HG02973 (cell line): Measurements from ENCODE around the gene WDR48.
"Not testable (repeated sequence)": the region's sequence is repeated elsewhere in the genome, so short reads cannot be mapped to it uniquely, and the experiment has no call there.

Source experiments
- ATAC-seq: cut with Tn5 transposase; IDR thresholded peaks from one replicate; pipeline ENCODE4 v1.9.1; 2021; ENCODE audit warnings: moderate library complexity; ENCODE audit not compliant: unreplicated experiment

The WDR48 gene

GRCh38 chr3:39051649-39052561 is at the start of gene WDR48, which contains the start of gene SCN11A:
Gene WDR48, plus strand, starts transcription at chr3:39052016. Its CDS starts 10 bp downstream, at chr3:39052026.
Gene SCN11A, minus strand, starts transcription at chr3:39051944. Its CDS starts 101,582 bp downstream, at chr3:38950362.
- ATAC-seq: peak; percentile 98

- ATAC-seq: no peak
Measured at GRCh38 chr3:39005295-39005694, 46.5 kb upstream of the WDR48 start.

DNA sequence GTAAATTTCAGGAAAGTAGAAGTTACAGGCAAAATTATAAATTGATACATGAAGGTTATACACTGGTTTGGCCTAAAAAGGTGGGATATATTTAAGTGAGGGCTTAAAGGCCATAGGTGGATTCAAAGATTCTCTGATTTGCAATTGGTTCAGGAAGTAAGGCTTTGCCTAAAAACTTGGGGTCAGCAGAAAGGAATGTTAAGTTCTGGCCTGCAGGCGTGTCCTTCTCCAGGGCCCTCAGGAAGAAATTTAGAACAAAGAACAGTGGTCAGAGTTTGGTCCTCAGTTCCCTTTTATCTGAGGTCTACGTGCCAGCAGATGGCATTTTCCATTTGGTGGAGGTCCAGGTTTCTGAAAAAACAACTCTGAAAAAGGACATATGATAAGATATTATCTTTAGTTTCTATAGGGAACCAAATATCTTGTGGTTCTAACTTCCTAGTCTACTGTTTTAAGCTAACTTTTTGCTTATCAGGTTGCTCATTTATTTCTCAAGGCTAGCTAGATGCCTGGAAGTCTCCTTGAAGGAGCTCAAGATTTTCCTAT is 40.6 kb upstream of the WDR48 start:
- no peak for ATAC-seq

DNA sequence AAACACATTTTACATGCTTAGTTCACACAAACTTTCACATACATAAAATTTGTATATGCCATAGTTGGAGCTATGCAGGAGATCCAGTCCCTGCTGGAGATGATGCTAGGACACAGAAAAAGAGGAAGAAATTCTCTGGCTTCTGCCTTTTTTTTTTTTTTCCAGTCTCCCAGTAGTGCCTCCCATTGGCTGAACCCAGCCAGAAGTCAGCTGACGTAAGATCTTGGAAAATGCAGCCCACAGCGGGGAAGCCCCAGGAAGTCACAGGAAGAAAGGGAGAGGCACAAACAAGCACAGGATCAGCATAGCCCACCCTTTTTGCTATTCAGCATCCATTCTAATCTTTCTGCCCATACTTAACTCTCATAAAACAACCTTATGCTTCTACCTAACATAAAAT is 38.5 kb upstream of the WDR48 start:
- no peak for ATAC-seq

GRCh38 chr3:39013921-39014509 is 37.8 kb upstream of the WDR48 start:
- ATAC-seq: no peak

GRCh38 chr3:39015418-39015817 is 36.4 kb upstream of the WDR48 start:
- ATAC-seq: no peak

DNA sequence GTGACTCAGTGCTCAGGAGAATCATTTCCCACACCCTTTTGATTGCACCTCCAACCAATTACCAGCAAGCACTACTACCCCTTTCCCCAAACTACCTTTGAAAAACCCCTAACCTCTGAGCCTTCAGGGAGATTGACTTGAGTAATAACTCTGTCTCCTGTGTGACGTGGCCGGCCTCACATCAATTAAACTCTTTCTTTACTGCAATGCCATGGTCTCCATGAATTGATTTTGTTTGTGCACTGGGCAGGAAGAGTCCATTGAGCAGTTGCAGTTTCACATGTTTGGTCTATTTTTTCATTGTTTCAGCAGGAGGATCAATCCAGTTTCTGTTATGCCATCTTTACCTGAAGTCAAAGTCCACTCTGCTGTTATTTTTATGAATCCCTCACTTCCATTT is 32.5 kb upstream of the WDR48 start:
- no peak for ATAC-seq

DNA sequence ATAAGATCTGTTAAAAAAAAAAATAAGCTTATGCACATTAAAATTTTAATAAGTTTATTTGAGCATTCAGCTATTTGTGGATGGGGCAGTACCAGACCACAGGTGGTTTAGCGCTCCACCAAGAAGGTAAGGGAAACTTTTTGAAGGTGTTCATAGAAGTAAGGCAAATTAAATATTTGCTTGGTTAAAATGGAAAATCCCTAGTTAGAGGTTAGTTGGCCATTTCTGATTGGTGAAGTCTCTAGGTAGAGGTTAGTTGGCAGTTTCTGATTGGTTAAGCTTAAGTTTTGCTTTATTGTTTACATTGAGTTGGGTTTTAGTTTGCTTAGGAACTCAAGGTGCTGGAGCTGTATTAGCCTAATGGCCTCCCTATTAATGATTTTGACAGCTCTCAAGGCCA is 30.8 kb upstream of the WDR48 start:
- peak; percentile 54 for ATAC-seq

DNA sequence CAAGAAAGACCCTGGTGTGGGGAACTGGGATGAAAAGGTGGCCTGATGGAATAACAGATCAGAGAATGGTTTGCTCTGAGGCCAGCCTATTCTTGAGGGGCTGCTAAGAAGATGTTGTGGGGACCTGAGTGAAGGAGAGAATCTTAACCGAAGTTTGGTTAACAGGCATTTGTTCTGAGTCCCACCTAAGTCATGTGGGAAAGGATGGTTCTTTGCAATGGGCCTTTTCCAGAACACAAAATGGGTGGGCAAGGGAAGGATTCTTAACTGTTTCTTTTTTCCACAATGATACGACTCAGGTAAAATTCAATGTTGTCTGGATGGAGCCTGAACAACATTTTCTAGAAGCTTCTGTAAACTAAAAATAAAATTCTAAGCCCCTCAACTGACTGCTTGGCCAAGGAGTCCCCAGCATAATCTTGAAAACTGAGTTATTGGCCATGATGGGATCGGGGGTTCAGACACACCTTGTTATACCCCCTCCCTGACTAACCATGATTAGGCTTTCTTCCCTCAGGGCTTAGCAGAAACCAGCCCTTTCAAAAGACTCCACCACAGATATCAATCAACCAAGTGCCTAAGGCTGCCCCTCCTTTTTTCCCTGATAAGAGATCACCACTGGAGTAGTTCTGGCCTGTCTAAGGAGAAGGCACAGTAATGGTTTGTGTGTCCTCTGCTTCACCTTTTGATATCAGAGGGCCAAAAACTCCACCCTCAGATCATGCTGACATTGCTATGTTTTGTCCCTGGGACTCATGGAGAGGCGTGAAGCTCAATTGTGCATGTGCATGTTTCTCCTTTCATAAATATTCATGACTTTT is 30.1 kb upstream of the WDR48 start:
- no peak for ATAC-seq

DNA sequence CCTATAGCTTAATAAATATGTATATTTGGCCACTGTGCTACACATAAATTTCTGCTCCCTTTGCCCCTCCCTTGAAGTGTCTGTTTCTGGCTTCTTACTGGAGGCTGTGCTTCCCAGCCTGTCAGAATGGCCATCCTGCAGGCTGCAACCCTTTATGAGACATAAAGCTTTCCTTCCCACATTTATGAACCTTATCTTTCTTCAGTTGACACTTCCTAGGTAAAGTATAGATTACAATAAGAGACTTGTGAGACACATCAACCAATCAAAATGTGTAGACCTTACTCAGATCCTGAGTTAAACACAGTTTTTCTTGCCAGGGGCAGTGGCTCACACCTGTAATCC is 29.6 kb upstream of the WDR48 start:
- ATAC-seq: no peak

- no peak for ATAC-seq
Measured at GRCh38 chr3:39024497-39024896, 27.3 kb upstream of the WDR48 start.

DNA sequence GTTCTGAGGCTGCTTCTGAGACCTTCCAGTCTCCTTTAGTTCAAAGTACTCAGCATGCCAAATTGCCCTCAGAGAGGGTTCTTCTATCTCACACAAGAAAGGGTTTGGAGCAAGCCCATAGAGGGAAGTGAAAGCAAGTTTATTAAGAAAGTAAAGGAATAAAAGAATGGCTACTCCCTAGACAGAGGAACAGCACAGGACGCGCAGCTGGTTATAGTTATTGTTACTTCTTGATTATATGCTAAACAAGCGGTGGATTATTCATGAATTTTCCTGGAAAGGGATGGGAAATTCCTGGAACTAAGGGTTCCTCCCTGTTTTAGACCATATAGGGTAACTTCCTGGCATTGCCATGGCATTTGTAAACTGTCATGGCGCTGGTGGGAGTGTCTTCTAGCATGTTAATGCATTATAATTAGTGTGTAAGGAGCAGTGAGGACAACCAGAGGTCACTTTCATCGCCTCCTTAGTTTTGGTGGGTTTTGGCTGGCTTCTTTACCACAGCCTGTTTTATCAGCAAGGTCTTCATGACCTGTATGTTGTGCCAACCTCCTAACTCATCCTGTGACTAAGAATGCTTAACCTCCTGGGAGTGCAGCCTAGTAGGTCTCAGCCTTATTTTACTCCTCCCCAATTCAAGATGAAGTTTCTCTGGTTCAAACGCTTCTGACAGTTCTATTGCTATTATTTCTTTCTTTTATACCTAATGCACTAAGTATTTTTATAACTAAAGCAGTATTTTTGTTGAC is 26.4 kb upstream of the WDR48 start:
- ATAC-seq: no peak

- ATAC-seq: no peak
Measured at GRCh38 chr3:39028546-39028945, 23.3 kb upstream of the WDR48 start.

- ATAC-seq: no peak
Measured at GRCh38 chr3:39029556-39029955, 22.3 kb upstream of the WDR48 start.

- ATAC-seq: no peak
Measured at GRCh38 chr3:39038165-39038564, 13.7 kb upstream of the WDR48 start.

- ATAC-seq: no peak
Measured at GRCh38 chr3:39050029-39050428, 1.8 kb upstream of the WDR48 start.

- no peak for ATAC-seq
Measured at GRCh38 chr3:39052583-39052982, 767 bp downstream of the WDR48 start.

- ATAC-seq: no peak
Measured at GRCh38 chr3:39053696-39054095, 1.9 kb downstream of the WDR48 start.

- no peak for ATAC-seq
Measured at GRCh38 chr3:39056151-39056550, 4.3 kb downstream of the WDR48 start.

- ATAC-seq: not testable (repeated sequence)
Measured at GRCh38 chr3:39061228-39061627, 9.4 kb downstream of the WDR48 start.

DNA sequence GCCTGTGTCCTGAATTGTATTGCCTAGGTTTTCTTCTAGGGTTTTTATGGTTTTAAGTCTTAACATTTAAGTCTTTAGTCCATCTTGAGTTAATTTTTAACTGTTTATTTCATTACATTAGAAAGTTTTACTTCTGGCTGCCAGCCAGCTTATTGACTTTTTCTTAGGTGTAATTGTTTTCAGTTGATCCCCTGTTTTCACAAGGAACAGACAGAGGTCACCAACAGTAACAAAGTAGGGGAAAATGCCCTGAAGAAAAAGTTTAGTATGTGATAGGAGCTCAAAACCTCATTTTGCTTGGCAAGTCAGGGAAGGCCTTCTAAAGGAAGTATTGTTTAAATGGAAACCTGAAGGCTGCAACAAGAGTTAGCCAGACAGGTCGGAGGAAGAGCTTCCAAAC is 10.4 kb downstream of the WDR48 start:
- no peak for ATAC-seq
